C4-2B (cell line): ENCODE measurements around the gene FDCSP.

ENCODE experiments used
- CTCF ChIP-seq: fragments of 450-650 bp; conservative IDR thresholded peaks from 2 replicates; pipeline ENCODE4 v1.5.1; 2017; ENCODE audit warnings: mild to moderate bottlenecking
- ZFX ChIP-seq: fragments of 450-650 bp; IDR thresholded peaks from 2 replicates; pipeline ENCODE4 v1.6.1; 2017

- TF ChIP-seq CTCF (no peak), ZFX (no peak)
Observed at GRCh38 chr4:70243091-70243490, 17.2 kb downstream of the FDCSP start.
